LNCaP clone FGC (cell line): ENCODE results near the gene CCDC150.

Source experiments
- DNase-seq: peaks from one replicate; pipeline ENCODE4 v3.0.0-alpha.2; 2011; ENCODE audit warnings: low read depth
- H3K4me3 ChIP-seq: 2 replicates; pipeline ENCODE4 v1.5.1; 2011; ENCODE audit warnings: mild to moderate bottlenecking, low read depth, low read length, control low read depth
- CTCF ChIP-seq: IDR thresholded peaks from 2 replicates; pipeline ENCODE4 v1.5.1; 2012; ENCODE audit warnings: mild to moderate bottlenecking; ENCODE audit not compliant: control insufficient read depth, insufficient read depth; ENCODE audit errors: extremely low read depth

The CCDC150 gene

DNA sequence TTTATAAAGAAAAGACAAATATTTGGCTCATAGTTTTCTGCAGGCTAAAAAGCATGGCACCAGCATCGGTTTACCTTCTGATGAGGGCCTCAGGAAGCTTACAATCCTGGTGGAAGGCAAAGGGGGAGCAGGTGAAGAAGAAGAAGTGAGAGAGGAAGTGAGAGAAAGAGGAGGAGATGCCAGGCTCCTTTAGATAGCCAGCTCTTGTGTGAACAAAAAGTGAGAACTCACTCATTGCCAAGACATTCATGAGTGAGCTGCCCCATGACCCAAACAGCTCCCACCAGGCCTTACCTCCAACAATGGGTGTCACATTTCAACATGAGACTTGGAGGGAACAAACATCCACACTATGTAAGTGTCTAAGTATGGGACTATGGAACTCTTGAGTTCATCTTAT, 14.3 kb downstream of the CCDC150 start:
- DNase-seq = no peak
- TF ChIP-seq CTCF = no peak
- no peak overlapping the region for H3K4me3 ChIP-seq

GRCh38 chr2:196655761-196656160, 16.2 kb downstream of the CCDC150 start:
- no peak overlapping the region for H3K4me3 ChIP-seq
- no peak for DNase-seq
- no peak for TF ChIP-seq CTCF

DNA sequence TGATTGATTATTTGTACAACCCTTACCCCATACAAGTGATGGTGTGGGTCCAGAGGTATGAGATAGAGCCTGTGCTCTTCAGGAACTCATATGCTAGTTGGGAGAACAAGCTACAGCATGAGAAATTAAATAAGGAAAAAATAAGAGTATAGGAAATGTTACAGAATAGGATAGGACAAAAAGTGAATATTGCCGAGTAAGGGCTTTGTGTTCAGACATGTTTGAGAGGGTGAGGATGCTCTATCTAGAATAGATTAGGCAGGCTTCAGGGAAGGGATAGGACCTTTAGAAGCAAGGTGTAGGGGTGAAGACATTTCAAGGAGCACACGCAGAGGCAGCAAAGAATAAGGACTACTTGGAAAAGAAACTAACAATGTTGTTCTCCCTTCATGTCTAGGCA, 17.8 kb downstream of the CCDC150 start:
- TF ChIP-seq CTCF = no peak
- DNase-seq = no peak
- H3K4me3 ChIP-seq = no peak overlapping the region

DNA sequence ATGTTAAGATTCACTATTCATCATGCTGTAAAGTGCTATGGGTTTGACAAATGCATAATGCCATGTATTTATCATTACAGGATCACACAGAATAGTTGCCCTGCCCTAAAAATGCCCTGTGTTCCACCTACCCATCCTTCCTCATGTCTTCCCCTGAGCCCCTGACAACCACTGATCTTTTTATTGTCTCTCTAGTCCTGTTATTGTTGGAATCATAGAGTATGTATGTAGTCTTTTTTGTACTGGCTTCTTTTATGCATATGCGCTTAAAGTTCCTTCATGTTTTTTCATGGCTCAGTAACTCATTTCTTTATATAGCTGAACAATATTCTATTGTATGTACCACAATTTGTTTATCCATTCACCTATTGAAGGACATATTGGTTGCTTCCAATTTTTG, 20.3 kb downstream of the CCDC150 start:
- no peak overlapping the region for H3K4me3 ChIP-seq
- no peak for TF ChIP-seq CTCF
- no peak for DNase-seq

- TF ChIP-seq CTCF = no peak
- no peak for DNase-seq
- no peak overlapping the region for H3K4me3 ChIP-seq
Measured at GRCh38 chr2:196660244-196660643, 20.7 kb downstream of the CCDC150 start.

- no peak for TF ChIP-seq CTCF
Measured at GRCh38 chr2:196670342-196670741, 30.8 kb downstream of the CCDC150 start.

DNA sequence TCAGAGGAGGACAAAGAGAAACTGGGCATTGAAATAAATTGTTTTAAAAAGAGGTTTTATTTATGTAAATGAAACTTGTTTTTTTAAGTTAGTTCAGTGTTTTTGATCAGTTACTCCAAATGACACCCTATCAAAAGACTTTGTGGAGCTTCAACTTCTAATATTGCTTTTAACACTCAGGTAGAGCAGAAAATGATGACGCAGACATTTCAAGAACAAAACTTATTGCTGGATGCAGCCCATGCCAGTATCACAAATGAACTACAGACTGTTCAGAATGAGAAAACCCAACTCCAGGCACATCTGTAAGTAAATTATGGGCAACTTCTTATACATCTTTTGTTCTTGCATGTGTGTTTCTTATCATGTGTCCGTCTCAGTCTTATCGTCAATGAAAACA, 36.4 kb downstream of the CCDC150 start:
- no peak for TF ChIP-seq CTCF
- no peak overlapping the region for H3K4me3 ChIP-seq
- DNase-seq = no peak

More at GRCh38 chr2:196670342-196670741, 30.8 kb downstream of the CCDC150 start:
- no peak for DNase-seq
- no peak overlapping the region for H3K4me3 ChIP-seq
